HCT116 (cell line): Measurements from ENCODE around the gene PDF. TPM values are rescaled to one million over a fixed set of nuclear protein-coding genes. Genes with fewer than 3 reads are reported as not detected.

ENCODE experiments used
- ATAC-seq: fragments of 200-7000 bp; cut with Tn5 transposase; 2 replicates; pipeline ENCODE4 v1.9.1; 2020; ENCODE audit warnings: mild to moderate bottlenecking, moderate library complexity
- BruUV-seq: library from RNA; stranded (reverse); fragments of 400-500 nt; replicated peaks from 2 replicates; lab custom pipeline; 2021; lab: Mats Ljungman, UMichigan
- CTCF ChIA-PET: fragments of 300-600 bp; sonication (Branson Sonifier 250); formaldehyde crosslinking; loops from one replicate; lab custom pipeline; 2021; ENCODE audit warnings: antibody characterized with exemption; lab: Charles Lee
- POLR2A ChIA-PET: fragments of 300-600, 350-600 bp; sonication (Branson Sonifier 250); formaldehyde crosslinking; loops from one replicate; lab custom pipeline; 2021; ENCODE audit warnings: antibody characterized with exemption; lab: Charles Lee
- RAD21 ChIA-PET, 2 experiments: fragments of 300-600 bp; sonication (Branson Sonifier 250); formaldehyde crosslinking; loops; one replicate each; lab custom pipeline; 2023; ENCODE audit warnings: low total read pairs in 2 of 2; ENCODE audit not compliant: uncharacterized antibody in 2 of 2, unreplicated experiment in 2 of 2, low non-redundant PET in 1 of 2; lab: Charles Lee
- DNase-seq: peaks from one replicate; pipeline ENCODE4 v3.0.0-alpha.2; 2010; ENCODE audit warnings: low read depth, low spot score
- H2AFZ ChIP-seq: fragments of 200-600 bp; shearing (Covaris generic), sonication (generic); 2 replicates; pipeline ENCODE4 v1.6.1; 2017; ENCODE audit warnings: low read depth, mixed run types, mixed read lengths, antibody characterized with exemption, low read length; ENCODE audit not compliant: poor library complexity, severe bottlenecking
- H3K27ac ChIP-seq: 2 replicates; pipeline ENCODE4 v1.5.1; 2012; ENCODE audit warnings: low read depth, low read length
- H3K27me3 ChIP-seq: fragments of 200-600 bp; sonication (generic); 2 replicates; pipeline ENCODE4 v1.6.1; 2016; ENCODE audit warnings: mixed run types, low read length, mixed read lengths; ENCODE audit not compliant: insufficient read depth
- H3K36me3 ChIP-seq, 2 experiments: fragments of 200-500 bp in 1 of 2; fragments of 200-600 bp in 1 of 2; sonication (Bioruptor generic) in 1 of 2; sonication (generic) in 1 of 2; 2 replicates each; pipeline versions ENCODE4 v1.5.1 to v1.6.1; 2014 to 2016; ENCODE audit warnings: low read length in 2 of 2, inconsistent platforms in 1 of 2, mixed read lengths in 1 of 2, mixed run types in 1 of 2; ENCODE audit not compliant: insufficient read depth in 2 of 2, control insufficient read depth in 1 of 2
- H3K4me1 ChIP-seq, 2 experiments: fragments of 200-600 bp in 1 of 2; sonication (generic) in 1 of 2; 2 replicates each; pipeline versions ENCODE4 v1.5.1 to v1.6.1; 2012 to 2017; ENCODE audit warnings: low read length in 2 of 2, inconsistent platforms in 1 of 2, mild to moderate bottlenecking in 1 of 2, mixed read lengths in 1 of 2, mixed run types in 1 of 2, moderate library complexity in 1 of 2; ENCODE audit not compliant: insufficient read depth in 2 of 2, control insufficient read depth in 1 of 2
- H3K4me2 ChIP-seq: fragments of 200-600 bp; sonication (generic); 2 replicates; pipeline ENCODE4 v1.6.1; 2017; ENCODE audit warnings: mixed run types, low read length, mixed read lengths
- H3K4me3 ChIP-seq, 2 experiments: fragments of 200-600 bp in 1 of 2; sonication (generic) in 1 of 2; replicated peaks in 1 of 2; 2 replicates each; pipeline ENCODE4 v1.5.1; 2011 to 2016; ENCODE audit warnings: low read length in 2 of 2, control low read depth in 1 of 2, low read depth in 1 of 2, mild to moderate bottlenecking in 1 of 2, mixed read lengths in 1 of 2, mixed run types in 1 of 2
- H3K79me2 ChIP-seq: fragments of 200-600 bp; sonication (generic); 2 replicates; pipeline ENCODE4 v1.6.1; 2017; ENCODE audit warnings: mild to moderate bottlenecking, mixed run types, low read length, moderate library complexity, mixed read lengths; ENCODE audit not compliant: insufficient read depth
- H3K9ac ChIP-seq: fragments of 200-600 bp; sonication (generic); 2 replicates; pipeline ENCODE4 v1.6.1; 2016; ENCODE audit warnings: low read length, mixed read lengths
- H3K9me2 ChIP-seq: fragments of 200-600 bp; sonication (generic), shearing (Covaris generic); 2 replicates; pipeline ENCODE4 v1.6.1; 2017; ENCODE audit warnings: mixed run types, mild to moderate bottlenecking, moderate library complexity; ENCODE audit not compliant: insufficient read depth
- H3K9me3 ChIP-seq, 2 experiments: fragments of 200-500 bp in 1 of 2; fragments of 200-600 bp in 1 of 2; sonication (Bioruptor generic) in 1 of 2; sonication (generic) in 1 of 2; 2 replicates each; pipeline ENCODE4 v1.6.1; 2014 to 2017; ENCODE audit warnings: low read length in 2 of 2, mixed read lengths in 2 of 2, inconsistent platforms in 1 of 2, low read depth in 1 of 2, mild to moderate bottlenecking in 1 of 2, mixed run types in 1 of 2, moderate library complexity in 1 of 2; ENCODE audit not compliant: control insufficient read depth in 1 of 2, insufficient read depth in 1 of 2
- H4K20me1 ChIP-seq: fragments of 200-600 bp; sonication (generic), shearing (Covaris generic); 2 replicates; pipeline ENCODE4 v1.6.1; 2017; ENCODE audit warnings: mixed run types, mild to moderate bottlenecking, moderate library complexity; ENCODE audit not compliant: insufficient read depth
- CBX3 ChIP-seq: IDR thresholded peaks from 2 replicates; pipeline ENCODE4 v1.6.1; 2012; ENCODE audit warnings: low read depth
- CEBPB ChIP-seq: IDR thresholded peaks from 2 replicates; pipeline ENCODE4 v1.6.1; 2012; ENCODE audit warnings: low read depth
- EGR1 ChIP-seq: IDR thresholded peaks from 2 replicates; pipeline ENCODE4 v1.6.1; 2012; ENCODE audit warnings: low read depth
- ELF1 ChIP-seq: IDR thresholded peaks from 2 replicates; pipeline ENCODE4 v1.6.1; 2012; ENCODE audit warnings: low read depth, borderline replicate concordance
- EZH2 ChIP-seq: fragments of 200-600 bp; sonication (generic); IDR thresholded peaks from 2 replicates; pipeline ENCODE4 v1.6.1; 2017; ENCODE audit warnings: antibody characterized with exemption, mixed run types
- EZH2phosphoT487 ChIP-seq: fragments of 200-600 bp; IDR thresholded peaks from 2 replicates; pipeline ENCODE4 v1.6.1; 2018; ENCODE audit warnings: antibody characterized with exemption, borderline replicate concordance
- FOSL1 ChIP-seq: IDR thresholded peaks from 2 replicates; pipeline ENCODE4 v1.6.1; 2012; ENCODE audit warnings: low read depth
- JUND ChIP-seq: IDR thresholded peaks from 2 replicates; pipeline ENCODE4 v1.6.1; 2012
- POLR2A ChIP-seq: IDR thresholded peaks from 2 replicates; pipeline ENCODE4 v1.7.0; 2011; ENCODE audit warnings: borderline replicate concordance; ENCODE audit not compliant: insufficient read depth, insufficient read length; ENCODE audit errors: extremely low read depth
- POLR2AphosphoS5 ChIP-seq: IDR thresholded peaks from 2 replicates; pipeline ENCODE4 v1.6.1; 2011; ENCODE audit warnings: mild to moderate bottlenecking, low read depth, low read length, moderate library complexity
- RAD21 ChIP-seq: IDR thresholded peaks from 2 replicates; pipeline ENCODE4 v1.6.1; 2012; ENCODE audit warnings: low read depth, mild to moderate bottlenecking
- SRF ChIP-seq: IDR thresholded peaks from 2 replicates; pipeline ENCODE4 v1.6.1; 2012; ENCODE audit warnings: low read depth
- TCF7L2 ChIP-seq: IDR thresholded peaks from 2 replicates; pipeline ENCODE4 v1.7.0; 2011; ENCODE audit warnings: borderline replicate concordance, inconsistent platforms; ENCODE audit not compliant: insufficient read depth, insufficient read length; ENCODE audit errors: extremely low read depth
- YY1 ChIP-seq: IDR thresholded peaks from 2 replicates; pipeline ENCODE4 v1.6.1; 2011; ENCODE audit warnings: low read length, low read depth, moderate library complexity, mild to moderate bottlenecking; ENCODE audit not compliant: insufficient replicate concordance; ENCODE audit errors: extremely low read depth
- ZNF274 ChIP-seq: fragments of 200-500 bp; sonication (Bioruptor generic); IDR thresholded peaks from 2 replicates; pipeline ENCODE4 v1.6.1; 2014; ENCODE audit warnings: mild to moderate bottlenecking, low read depth, low read length, inconsistent platforms
- intact Hi-C: fragments of 100-400 bp; cut with micrococcal nuclease; formaldehyde crosslinking; loops from 2 replicates; pipeline ENCODE4 v1.10.0; 2022
- total RNA-seq: library from RNA; stranded (reverse); gene quantifications from one replicate; pipeline ENCODE4 v1.2.1, GENCODE V29; 2021; ENCODE audit not compliant: unreplicated experiment
- TF ChIP-seq, protein P1 (sequence below), 3 experiments: fragments of 200-600 bp in 1 of 3; sonication (generic) in 1 of 3; IDR thresholded peaks in 2 of 3; conservative IDR thresholded peaks in 1 of 3; 2 replicates each; pipeline ENCODE4 v1.5.1; 2012 to 2017; ENCODE audit warnings: low read depth in 2 of 3, low read length in 2 of 3, antibody characterized with exemption in 1 of 3, borderline replicate concordance in 1 of 3, control low read depth in 1 of 3, mild to moderate bottlenecking in 1 of 3, mixed read lengths in 1 of 3, mixed run types in 1 of 3, moderate library complexity in 1 of 3; ENCODE audit not compliant: insufficient read depth in 1 of 3
- TF ChIP-seq, protein P2 (sequence below): IDR thresholded peaks from 2 replicates; pipeline ENCODE4 v1.6.1; 2012; ENCODE audit warnings: low read depth
- TF ChIP-seq, protein P3 (sequence below): IDR thresholded peaks from 2 replicates; pipeline ENCODE4 v1.6.1; 2012
- TF ChIP-seq, protein P4 (sequence below): IDR thresholded peaks from 2 replicates; pipeline ENCODE4 v1.6.1; 2012

Gene PDF
- total RNA-seq, 1 experiment from 2014 or later = 33.9 TPM

DNA sequence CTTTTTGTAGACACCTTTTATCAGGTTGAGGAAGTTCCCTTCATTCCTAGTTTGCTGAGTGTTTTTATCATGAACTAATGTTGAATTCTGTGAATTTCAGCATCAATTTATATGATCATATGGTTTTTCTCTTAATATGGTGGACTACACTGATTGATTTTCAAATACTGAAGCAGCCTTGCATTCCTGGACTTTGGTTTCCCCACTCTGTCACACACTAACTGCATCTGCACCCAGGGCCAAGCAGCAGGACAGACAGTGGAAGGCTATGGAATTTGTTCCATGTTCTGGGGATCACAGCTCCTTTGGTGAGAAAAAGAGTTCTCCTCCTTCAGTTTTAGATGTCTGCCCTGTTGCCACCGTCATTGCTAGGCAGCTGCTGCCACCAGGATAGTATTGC lies 47.6 kb upstream of the PDF start:
- Histone ChIP-seq H4K20me1 (peaks cover 2% of the 10 kb centered on the region; the same call in 1 of the 2 replicates), H3K4me2 (no peak overlapping the region)
- CTCF ChIA-PET = no interaction called here

More for the DNA sequence above, 47.6 kb upstream of the PDF start:
- H2AFZ ChIP-seq = no peak overlapping the region
- no peak for ATAC-seq
- no peak overlapping the region for H3K4me3 ChIP-seq
- H3K9me3 ChIP-seq = no peaks in the 10 kb centered on the region
- H3K4me1 ChIP-seq = no peaks in the 10 kb centered on the region
- H3K9me2 ChIP-seq = no peaks in the 10 kb centered on the region
- intact Hi-C loops = no loop called here
- peaks cover 96% of the 10 kb centered on the region for H3K79me2 ChIP-seq
- H3K27me3 ChIP-seq = no peaks in the 10 kb centered on the region
- RAD21 ChIA-PET = no interaction called here
- POLR2A ChIA-PET = no interaction called here
- BruUV-seq = no TSS peak
- TF ChIP-seq ZNF274 (no peak), RAD21 (no peak), SRF (no peak), EGR1 (no peak), CEBPB (no peak), POLR2A (no peak), ELF1 (no peak), EZH2 (no peak), FOSL1 (no peak), JUND (no peak), CBX3 (no peak), POLR2AphosphoS5 (no peak), TCF7L2 (no peak), EZH2phosphoT487 (no peak), YY1 (no peak)
- TF ChIP-seq, protein P1, sequence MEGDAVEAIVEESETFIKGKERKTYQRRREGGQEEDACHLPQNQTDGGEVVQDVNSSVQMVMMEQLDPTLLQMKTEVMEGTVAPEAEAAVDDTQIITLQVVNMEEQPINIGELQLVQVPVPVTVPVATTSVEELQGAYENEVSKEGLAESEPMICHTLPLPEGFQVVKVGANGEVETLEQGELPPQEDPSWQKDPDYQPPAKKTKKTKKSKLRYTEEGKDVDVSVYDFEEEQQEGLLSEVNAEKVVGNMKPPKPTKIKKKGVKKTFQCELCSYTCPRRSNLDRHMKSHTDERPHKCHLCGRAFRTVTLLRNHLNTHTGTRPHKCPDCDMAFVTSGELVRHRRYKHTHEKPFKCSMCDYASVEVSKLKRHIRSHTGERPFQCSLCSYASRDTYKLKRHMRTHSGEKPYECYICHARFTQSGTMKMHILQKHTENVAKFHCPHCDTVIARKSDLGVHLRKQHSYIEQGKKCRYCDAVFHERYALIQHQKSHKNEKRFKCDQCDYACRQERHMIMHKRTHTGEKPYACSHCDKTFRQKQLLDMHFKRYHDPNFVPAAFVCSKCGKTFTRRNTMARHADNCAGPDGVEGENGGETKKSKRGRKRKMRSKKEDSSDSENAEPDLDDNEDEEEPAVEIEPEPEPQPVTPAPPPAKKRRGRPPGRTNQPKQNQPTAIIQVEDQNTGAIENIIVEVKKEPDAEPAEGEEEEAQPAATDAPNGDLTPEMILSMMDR (IDR thresholded peaks at IDR 0.05 in 2 of 3, conservative IDR thresholded peaks at IDR 0.05 in 1 of 3; ENCODE audit: borderline replicate concordance in 1 of 3, insufficient read depth in 1 of 3, low read depth in 2 of 3, low read length in 2 of 3) = no peak
- TF ChIP-seq, protein P2, sequence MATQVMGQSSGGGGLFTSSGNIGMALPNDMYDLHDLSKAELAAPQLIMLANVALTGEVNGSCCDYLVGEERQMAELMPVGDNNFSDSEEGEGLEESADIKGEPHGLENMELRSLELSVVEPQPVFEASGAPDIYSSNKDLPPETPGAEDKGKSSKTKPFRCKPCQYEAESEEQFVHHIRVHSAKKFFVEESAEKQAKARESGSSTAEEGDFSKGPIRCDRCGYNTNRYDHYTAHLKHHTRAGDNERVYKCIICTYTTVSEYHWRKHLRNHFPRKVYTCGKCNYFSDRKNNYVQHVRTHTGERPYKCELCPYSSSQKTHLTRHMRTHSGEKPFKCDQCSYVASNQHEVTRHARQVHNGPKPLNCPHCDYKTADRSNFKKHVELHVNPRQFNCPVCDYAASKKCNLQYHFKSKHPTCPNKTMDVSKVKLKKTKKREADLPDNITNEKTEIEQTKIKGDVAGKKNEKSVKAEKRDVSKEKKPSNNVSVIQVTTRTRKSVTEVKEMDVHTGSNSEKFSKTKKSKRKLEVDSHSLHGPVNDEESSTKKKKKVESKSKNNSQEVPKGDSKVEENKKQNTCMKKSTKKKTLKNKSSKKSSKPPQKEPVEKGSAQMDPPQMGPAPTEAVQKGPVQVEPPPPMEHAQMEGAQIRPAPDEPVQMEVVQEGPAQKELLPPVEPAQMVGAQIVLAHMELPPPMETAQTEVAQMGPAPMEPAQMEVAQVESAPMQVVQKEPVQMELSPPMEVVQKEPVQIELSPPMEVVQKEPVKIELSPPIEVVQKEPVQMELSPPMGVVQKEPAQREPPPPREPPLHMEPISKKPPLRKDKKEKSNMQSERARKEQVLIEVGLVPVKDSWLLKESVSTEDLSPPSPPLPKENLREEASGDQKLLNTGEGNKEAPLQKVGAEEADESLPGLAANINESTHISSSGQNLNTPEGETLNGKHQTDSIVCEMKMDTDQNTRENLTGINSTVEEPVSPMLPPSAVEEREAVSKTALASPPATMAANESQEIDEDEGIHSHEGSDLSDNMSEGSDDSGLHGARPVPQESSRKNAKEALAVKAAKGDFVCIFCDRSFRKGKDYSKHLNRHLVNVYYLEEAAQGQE = no peak
- TF ChIP-seq, protein P3, sequence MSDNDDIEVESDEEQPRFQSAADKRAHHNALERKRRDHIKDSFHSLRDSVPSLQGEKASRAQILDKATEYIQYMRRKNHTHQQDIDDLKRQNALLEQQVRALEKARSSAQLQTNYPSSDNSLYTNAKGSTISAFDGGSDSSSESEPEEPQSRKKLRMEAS = no peak
- TF ChIP-seq, protein P4, sequence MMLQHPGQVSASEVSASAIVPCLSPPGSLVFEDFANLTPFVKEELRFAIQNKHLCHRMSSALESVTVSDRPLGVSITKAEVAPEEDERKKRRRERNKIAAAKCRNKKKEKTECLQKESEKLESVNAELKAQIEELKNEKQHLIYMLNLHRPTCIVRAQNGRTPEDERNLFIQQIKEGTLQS = no peak
- DNase-seq = no peak
- no peak overlapping the region for H3K9ac ChIP-seq
- H3K36me3 ChIP-seq = peaks cover 59 to 60% of the 10 kb centered on the region in 2 experiments
- no peak overlapping the region for H3K27ac ChIP-seq
